Measurements from ENCODE around the gene SLC35B1. TPM values are rescaled to one million over a fixed set of nuclear protein-coding genes. Genes with fewer than 3 reads are reported as not detected.

The SLC35B1 gene
- total RNA-seq, 3 donors from 2014 or later (not counting 1 experiment from before 2014, with no cell fraction given) = 74.0 to 121 (median 90.2) TPM

DNA sequence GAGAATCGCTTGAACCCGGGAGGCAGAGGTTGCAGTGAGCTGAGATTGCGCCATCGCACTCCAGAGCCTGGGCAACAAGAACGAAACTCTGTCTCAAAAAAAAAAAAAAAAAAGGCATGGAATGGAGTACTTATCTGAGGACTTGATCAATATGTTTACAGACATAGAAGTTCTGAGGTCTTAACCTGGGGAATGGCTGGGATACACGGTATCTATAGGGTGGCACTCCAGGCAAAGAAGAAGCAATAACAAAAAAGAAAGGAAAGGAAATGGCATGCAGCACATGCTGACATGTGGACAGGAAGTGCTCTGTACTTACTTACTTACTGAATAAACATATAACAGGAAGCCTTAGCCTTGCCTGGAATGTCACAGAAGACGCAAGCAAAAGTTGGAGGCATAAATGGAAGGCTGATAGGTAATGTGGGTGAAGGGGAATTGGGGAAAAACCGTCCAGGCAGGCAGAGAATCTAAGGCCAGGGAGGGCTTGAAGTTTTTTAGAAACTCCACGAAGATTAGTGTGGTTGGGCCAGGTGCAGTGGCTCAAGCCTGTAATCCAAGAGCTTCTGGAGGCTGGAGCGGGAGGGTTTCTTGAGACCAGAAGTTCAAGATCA lies 19.8 kb downstream of the SLC35B1 start:
- peaks cover 20% of the 10 kb centered on the region for H3K4me1 ChIP-seq (ENCODE audit: control insufficient read depth, insufficient read depth, low read length)
- H3K9me3 Mint-ChIP-seq = no peaks in the 10 kb centered on the region
- H3K27me3 ChIP-seq (ENCODE audit: control insufficient read depth, insufficient read depth, low read length) = no peaks in the 10 kb centered on the region
- peak in 1 of 2 donors; percentile 69 for DNase-seq
- H3K27ac Mint-ChIP-seq = peak overlapping the region; percentile 79 to 91
- no peaks in the 10 kb centered on the region for H3K36me3 ChIP-seq (ENCODE audit: control insufficient read depth, insufficient read depth, low read length)
- intact Hi-C loops (cut with micrococcal nuclease) = no loop called here
- H3K9me3 ChIP-seq (ENCODE audit: control insufficient read depth, insufficient read depth, low read length) = no peaks in the 10 kb centered on the region
- peak overlapping the region; percentile 68 for H3K27ac ChIP-seq (ENCODE audit: low read length)
- peaks cover 16 to 24% of the 10 kb centered on the region in 2 donors for H3K4me1 Mint-ChIP-seq
- WGBS (ENCODE audit: insufficient coverage) = 56% methylated on average over 10 of the region's 10 CpGs
- no peaks in the 10 kb centered on the region for H3K27me3 Mint-ChIP-seq (ENCODE audit: low read depth in 2 of 2)
- H3K4me3 ChIP-seq (ENCODE audit: low read length) = no peak overlapping the region
- no peak for TF ChIP-seq CTCF (IDR thresholded peaks at IDR 0.05)
- peak; percentile 69 to 83 (median 81) for ATAC-seq
- peak overlapping the region; percentile 72 for H3K4me3 Mint-ChIP-seq
- H3K36me3 Mint-ChIP-seq = no peaks in the 10 kb centered on the region

- no peak for TF ChIP-seq CTCF (IDR thresholded peaks at IDR 0.05)
- ATAC-seq = no peak
- Mint-ChIP-seq H3K27ac (no peak overlapping the region), H3K27me3 (ENCODE audit: low read depth in 2 of 2) (peaks cover 0 to 2% of the 10 kb centered on the region in 2 donors), H3K9me3 (no peaks in the 10 kb centered on the region), H3K4me1 (peaks cover 21% of the 10 kb centered on the region in 2 donors), H3K4me3 (no peak overlapping the region), H3K36me3 (no peaks in the 10 kb centered on the region)
- intact Hi-C loops (cut with micrococcal nuclease) = no loop called here
- Histone ChIP-seq H3K27ac (ENCODE audit: low read length) (no peak overlapping the region), H3K36me3 (ENCODE audit: control insufficient read depth, insufficient read depth, low read length) (no peaks in the 10 kb centered on the region), H3K9me3 (ENCODE audit: control insufficient read depth, insufficient read depth, low read length) (no peaks in the 10 kb centered on the region), H3K4me3 (ENCODE audit: low read length) (no peak overlapping the region), H3K27me3 (ENCODE audit: control insufficient read depth, insufficient read depth, low read length) (no peaks in the 10 kb centered on the region), H3K4me1 (ENCODE audit: control insufficient read depth, insufficient read depth, low read length) (peaks cover 12% of the 10 kb centered on the region)
- WGBS (ENCODE audit: insufficient coverage) = 90% methylated on average over 7 of the region's 9 CpGs
- no peak for DNase-seq
These were observed 26.4 kb downstream of the SLC35B1 start for GRCh38 chr17:49681106-49681979.

DNA sequence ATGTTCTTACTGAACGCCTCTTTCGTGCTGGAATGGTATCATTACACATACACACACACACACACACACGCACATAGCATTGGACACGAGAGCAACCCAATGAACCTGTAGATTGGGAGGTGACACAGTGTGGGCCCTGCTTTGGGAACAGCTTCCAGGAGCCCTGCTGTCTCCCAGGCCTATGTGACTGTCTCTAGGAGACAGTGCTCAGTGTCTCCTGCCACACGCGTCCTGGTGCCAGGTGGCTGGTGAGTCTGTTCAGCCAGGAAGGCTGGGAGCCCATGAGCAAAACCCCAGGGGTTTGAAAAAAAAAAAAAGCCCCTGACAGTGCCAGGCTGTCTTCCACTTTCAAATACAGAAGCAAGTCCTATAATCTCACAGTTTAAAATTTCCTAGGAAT lies 27.4 kb downstream of the SLC35B1 start:
- H3K9me3 Mint-ChIP-seq = no peaks in the 10 kb centered on the region
- Histone ChIP-seq H3K4me1 (ENCODE audit: control insufficient read depth, insufficient read depth, low read length) (peaks cover 18% of the 10 kb centered on the region), H3K9me3 (ENCODE audit: control insufficient read depth, insufficient read depth, low read length) (no peaks in the 10 kb centered on the region), H3K27ac (ENCODE audit: low read length) (no peak overlapping the region), H3K27me3 (ENCODE audit: control insufficient read depth, insufficient read depth, low read length) (no peaks in the 10 kb centered on the region), H3K36me3 (ENCODE audit: control insufficient read depth, insufficient read depth, low read length) (peaks cover under 1% of the 10 kb centered on the region), H3K4me3 (ENCODE audit: low read length) (no peak overlapping the region)
- H3K4me1 Mint-ChIP-seq = peaks cover 30 to 31% of the 10 kb centered on the region in 2 donors
- H3K27me3 Mint-ChIP-seq (ENCODE audit: low read depth in 2 of 2) = peaks cover 0 to 2% of the 10 kb centered on the region in 2 donors
- no peak overlapping the region for H3K27ac Mint-ChIP-seq
- WGBS (ENCODE audit: insufficient coverage) = 68% methylated on average over 3 of the region's 6 CpGs
- ATAC-seq (no peak), DNase-seq (no peak)
- no peak for TF ChIP-seq CTCF (IDR thresholded peaks at IDR 0.05)
- no peak overlapping the region for H3K4me3 Mint-ChIP-seq
- H3K36me3 Mint-ChIP-seq = no peaks in the 10 kb centered on the region
- intact Hi-C loops (cut with micrococcal nuclease) = no loop called here
